AML-193 (cell line): Measurements from ENCODE around the gene KIF27.
"Not testable (repeated sequence)": the region's sequence is repeated elsewhere in the genome, so short reads cannot be mapped to it uniquely, and the experiment has no call there.

Source experiments
- DNase-seq, 2 experiments: peaks; one replicate each; lab custom pipeline; 2025; lab: John Stamatoyannopoulos, UW

KIF27 gene, protein sequence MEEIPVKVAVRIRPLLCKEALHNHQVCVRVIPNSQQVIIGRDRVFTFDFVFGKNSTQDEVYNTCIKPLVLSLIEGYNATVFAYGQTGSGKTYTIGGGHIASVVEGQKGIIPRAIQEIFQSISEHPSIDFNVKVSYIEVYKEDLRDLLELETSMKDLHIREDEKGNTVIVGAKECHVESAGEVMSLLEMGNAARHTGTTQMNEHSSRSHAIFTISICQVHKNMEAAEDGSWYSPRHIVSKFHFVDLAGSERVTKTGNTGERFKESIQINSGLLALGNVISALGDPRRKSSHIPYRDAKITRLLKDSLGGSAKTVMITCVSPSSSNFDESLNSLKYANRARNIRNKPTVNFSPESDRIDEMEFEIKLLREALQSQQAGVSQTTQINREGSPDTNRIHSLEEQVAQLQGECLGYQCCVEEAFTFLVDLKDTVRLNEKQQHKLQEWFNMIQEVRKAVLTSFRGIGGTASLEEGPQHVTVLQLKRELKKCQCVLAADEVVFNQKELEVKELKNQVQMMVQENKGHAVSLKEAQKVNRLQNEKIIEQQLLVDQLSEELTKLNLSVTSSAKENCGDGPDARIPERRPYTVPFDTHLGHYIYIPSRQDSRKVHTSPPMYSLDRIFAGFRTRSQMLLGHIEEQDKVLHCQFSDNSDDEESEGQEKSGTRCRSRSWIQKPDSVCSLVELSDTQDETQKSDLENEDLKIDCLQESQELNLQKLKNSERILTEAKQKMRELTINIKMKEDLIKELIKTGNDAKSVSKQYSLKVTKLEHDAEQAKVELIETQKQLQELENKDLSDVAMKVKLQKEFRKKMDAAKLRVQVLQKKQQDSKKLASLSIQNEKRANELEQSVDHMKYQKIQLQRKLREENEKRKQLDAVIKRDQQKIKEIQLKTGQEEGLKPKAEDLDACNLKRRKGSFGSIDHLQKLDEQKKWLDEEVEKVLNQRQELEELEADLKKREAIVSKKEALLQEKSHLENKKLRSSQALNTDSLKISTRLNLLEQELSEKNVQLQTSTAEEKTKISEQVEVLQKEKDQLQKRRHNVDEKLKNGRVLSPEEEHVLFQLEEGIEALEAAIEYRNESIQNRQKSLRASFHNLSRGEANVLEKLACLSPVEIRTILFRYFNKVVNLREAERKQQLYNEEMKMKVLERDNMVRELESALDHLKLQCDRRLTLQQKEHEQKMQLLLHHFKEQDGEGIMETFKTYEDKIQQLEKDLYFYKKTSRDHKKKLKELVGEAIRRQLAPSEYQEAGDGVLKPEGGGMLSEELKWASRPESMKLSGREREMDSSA (N-terminal part only)

DNA sequence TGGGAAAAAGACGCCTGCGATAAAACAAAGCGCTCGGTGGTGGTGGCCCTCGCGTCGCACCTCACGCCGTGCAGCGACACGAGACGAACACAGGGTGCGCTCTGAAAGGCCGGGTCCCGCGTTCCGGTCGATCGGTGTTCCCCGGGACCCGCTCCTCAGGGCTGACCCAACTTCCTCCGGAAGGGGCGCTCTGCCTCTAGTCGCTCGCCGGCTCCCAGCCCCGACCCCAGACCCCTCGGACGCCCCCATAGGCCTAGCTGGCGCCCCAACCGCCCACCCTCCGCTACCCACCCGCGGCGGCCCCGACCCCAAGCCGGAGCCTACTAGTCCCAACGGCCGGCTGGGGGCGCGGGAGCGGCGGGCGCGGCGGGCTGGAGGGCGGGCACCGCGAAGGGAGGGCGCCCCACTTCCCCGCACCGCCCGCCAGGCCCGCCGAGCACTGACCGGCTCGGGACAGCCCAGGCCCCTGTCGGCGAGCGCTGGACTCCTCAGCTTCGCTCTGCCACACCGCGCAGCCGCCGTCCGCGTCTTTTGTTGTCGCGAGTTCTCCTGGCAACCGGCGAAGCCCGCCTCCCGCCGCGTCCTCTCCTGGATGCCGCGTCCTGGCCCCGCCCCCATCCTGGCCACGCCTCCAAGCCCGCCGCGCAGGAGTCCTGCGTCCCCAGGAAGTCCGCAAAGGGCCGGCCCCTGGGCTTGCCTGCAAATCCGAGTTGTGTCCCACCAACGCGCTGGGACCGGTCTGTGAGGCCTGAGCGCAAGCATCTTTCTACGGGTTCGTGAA lies at the start of gene KIF27:
KIF27 (minus strand) TSS at position 506 of the 781 bp plus-strand sequence. CDS start 5,841 bp downstream, outside the sequence.
- DNase-seq: peak; percentile 90 to 91

DNA sequence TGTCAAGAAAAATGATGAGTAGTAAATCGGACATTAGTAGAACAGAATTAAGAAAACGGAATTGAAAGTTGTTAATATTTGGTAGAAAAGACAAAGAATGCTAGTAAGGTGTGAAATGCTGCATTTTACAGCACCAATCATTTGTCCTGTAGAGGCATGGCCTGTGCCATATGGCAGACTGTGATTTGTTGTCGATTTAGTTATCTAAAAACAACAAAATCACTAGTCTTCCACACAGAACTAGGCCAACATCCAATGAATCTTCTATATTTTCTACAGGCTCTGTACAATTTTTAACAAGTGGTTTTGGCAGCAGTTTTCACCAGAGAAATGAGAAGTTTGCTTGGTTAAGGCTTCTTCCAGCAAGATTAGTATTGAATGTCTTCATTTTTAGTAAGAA lies 48.4 kb upstream of the KIF27 start:
- DNase-seq: no peak

DNA sequence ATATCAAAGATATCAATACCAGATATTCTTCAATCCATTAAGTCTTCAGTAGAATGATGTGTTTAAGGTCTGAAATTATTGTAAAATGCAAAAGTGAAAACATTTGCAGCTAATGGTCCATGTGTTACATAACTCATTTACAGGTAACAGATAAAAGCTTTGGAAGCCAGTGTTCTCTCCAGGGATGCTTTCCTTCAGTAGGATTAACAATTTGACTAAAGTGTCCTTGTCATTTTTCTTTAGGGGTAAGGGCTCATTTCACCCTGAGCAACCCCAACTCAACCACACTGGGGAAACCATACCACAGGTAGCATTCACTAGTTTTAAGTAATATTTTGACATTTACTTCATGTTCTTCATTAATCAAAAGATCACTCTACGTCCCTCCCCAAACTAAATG lies 45.8 kb upstream of the KIF27 start:
- no peak for DNase-seq

DNA sequence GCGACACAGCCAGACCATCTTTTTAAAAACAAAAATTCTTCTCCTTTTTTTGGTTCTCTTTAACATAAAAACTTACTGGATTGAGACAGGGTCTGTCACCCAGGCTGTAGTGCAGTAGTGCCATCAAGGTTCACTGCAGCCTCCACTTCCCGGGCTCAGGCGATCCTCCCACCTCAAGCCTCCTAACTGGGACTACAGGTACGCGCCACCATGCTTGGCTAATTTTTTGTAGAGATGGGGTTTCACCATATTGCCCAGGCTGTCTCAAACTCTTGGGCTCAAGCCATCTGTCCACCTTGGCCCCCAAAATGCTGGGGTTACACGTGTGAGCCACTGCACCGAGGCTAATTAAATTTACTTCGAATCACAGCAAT lies 45.0 kb upstream of the KIF27 start:
- no peak for DNase-seq

DNA sequence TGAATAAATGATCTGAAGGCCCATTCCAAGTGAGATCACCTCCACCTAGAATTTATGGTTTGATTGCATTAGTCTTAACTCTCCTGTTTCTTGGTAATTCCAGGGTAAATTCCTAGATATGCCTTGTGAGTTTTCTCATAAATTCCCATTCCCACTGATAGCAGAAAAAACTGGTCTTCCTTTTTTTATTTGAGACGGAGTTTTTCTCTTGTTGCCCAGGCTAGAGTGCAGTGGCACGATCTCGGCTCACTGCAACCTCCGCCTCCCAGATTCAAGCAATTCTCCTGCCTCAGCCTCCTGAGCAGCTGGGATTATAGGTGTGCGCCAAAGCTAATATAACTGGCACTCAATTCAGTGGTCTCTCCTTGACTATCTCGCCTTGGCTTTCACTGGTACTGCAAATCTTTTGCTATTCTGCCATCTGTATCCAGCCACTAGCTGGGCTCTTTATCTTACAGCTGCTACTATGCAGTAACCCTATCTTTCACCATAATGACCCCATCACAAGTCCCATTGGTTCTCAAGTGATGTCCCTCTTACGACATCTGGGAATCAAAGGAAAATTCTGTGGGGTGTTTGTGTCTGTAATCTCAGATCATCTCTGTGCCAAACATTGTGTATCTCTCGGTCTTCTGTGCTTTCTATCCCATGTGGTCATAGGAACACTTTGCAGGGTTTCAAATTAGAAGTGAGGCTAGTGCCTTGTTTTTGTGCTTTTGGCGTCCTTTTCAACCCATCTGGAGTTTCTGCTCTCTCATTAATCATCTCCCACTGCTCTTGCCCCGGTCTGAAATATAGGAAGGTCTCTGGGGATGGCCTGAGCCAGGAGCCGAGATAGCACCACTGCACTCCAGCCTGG lies 44.3 kb upstream of the KIF27 start:
- DNase-seq: no peak

DNA sequence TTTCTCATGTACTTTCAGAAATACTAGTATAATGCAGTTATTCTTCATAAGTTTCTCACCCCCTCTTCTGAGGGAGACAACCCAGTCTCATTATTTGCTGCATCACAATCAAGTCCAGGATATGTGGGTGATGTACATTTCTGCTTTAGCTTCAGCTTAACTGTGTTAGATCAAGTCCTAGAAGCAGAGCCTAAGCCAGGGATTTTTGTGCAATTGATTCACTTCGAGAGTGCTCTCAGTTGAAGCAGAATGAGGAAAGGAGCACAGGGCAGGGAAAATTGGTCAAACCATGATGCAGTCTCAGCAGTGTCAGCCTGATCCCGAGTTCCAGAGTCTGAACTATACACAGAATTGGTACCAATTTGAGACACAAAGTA lies 43.7 kb upstream of the KIF27 start:
- DNase-seq: no peak

DNA sequence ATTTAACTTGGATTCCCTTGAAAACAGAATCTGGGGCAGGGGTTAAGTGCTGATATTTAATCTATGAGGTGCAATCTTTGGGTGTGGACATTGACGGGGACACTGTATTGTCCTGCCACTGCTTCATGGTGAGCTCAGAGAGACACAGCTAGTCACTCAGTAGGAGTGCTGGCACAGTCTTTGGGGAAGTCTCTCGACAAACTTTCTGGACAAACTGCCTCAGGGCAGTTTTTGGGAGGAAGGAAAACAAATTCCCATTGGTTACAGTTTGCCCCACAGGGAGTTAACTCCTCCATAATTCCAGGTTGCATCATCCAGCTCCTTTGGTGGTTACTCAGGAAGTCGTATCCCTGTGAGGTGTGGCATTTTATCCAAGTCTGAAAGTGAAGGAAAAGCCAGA lies 40.9 kb upstream of the KIF27 start:
- DNase-seq: no peak

DNA sequence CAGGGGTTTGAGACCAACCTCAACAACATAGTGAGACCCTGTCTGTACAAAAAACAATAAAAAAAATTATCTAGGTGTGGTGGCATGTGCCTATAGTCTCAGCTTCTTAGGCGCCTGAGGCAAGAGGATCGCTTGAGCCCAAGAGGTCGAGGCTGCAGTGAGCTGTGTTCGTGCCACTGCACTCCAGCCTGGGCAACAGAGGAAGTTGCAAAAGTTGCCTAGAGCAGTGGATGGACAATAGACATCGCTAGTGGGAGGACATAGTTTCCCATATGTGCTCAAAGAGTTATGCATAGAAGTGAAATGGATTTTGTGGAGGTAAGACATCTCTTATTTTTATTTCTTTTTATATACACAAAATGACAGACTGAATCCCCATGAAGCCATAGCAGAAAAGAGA lies 39.8 kb upstream of the KIF27 start:
- DNase-seq: peak in 1 of 2 experiments; percentile 27

DNA sequence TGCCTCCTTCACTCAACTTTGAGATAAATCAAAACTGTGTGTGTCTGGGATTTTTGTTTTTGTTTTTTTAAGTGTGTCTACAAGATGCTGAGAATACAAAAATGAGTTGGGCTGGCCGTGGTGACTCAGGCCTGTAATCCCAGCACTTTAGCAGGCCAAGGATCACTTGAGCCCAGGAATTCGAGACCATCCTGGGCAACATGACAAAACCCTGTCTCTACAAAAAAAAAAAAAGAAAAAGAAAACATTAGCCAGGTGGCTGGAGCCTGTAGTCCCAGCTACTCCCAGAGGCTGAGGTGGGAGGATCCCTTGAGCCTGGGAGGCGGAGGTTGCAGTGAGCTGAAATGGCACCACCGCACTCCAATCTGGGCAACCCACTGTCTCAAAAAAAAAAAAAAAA lies 37.8 kb upstream of the KIF27 start:
- DNase-seq: no peak

DNA sequence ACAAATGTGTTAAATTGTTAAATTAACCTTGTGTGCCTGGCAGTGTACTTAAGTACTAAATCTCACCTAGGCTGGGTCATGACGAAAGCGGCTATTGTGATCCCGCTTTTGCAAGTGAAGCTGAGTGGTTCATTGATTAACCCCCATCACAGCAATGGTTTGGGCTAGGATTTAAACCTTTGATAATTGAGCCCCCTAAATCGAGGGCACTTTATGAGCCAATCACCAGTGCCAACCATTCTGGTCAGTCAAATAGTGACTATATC lies 35.9 kb upstream of the KIF27 start:
- DNase-seq: no peak

DNA sequence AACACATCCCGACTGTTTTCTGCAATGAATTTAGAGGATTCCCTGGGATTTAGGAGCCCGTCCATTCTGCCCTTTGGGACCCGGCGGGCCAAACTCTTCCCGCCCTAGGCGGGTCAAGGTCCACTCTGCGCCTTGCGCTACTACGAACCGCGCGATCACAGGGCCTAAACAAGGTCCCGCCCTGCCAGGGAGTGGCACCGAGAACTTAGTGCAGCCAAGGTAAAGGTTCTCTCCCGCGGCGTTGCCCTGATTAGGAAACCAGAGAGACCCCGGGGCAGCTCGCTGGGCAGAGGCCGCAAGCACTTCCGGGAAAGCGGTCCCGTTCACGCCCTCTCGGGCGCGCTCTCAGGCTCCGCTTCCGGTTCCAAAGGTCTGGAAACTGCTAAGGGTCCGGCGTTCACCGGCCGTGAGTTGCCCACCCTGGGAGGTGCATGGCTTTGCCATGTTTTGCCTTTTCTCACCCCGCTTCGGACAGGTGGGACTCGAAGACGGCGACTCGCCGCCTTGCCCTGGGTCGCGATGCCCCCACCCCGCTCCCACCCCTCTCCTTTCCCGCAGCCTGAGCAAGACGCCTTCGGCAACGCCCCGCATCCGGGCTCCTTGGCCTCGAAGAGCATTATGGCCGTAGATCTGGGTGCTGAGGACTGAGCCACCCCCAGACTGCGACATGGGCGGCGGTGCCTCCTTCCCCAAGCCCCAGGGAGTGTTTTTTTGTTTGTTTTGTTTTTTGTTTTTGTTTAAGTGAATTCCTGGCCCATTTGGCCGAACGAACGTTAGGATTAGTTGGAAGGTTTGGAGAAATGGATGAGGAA lies 35.4 kb upstream of the KIF27 start:
- DNase-seq: no peak

DNA sequence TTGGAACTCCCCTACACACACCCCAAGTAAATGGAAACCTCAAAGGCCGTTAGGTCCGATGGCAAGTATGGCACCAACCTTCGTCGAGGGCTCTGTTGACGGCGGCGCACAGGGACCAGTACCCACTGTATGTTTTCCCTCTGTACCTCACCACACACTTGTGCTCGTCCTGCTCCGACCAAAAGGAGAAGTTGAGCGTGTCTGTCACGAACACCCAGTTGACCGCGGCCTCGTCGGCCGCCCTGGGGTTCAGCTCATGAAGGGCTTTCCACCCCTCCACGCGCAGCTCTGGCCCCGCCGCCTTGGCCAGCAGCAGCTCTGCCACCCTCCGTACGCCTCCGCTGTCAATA lies 34.8 kb upstream of the KIF27 start:
- no peak for DNase-seq

DNA sequence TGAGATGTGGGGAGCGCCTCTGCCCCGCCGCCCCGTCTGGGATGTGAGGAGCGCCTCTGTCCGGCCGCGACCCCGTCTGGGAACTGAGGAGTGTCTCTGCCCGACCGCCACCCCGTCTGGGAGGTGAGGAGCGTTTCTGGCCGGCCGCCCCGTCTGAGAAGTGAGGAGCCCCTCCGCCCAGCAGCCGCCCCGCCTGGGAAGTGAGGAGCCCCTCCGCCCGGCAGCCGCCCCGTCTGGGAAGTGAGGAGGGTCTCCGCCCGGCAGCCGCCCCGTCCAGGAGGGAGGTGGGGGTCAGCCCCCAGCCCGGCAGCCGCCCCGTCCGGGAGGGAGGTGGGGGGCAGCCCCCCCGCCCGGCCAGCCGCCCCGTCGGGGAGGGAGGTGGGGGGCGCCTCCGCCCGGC lies 26.9 kb upstream of the KIF27 start:
- not testable (repeated sequence) for DNase-seq

DNA sequence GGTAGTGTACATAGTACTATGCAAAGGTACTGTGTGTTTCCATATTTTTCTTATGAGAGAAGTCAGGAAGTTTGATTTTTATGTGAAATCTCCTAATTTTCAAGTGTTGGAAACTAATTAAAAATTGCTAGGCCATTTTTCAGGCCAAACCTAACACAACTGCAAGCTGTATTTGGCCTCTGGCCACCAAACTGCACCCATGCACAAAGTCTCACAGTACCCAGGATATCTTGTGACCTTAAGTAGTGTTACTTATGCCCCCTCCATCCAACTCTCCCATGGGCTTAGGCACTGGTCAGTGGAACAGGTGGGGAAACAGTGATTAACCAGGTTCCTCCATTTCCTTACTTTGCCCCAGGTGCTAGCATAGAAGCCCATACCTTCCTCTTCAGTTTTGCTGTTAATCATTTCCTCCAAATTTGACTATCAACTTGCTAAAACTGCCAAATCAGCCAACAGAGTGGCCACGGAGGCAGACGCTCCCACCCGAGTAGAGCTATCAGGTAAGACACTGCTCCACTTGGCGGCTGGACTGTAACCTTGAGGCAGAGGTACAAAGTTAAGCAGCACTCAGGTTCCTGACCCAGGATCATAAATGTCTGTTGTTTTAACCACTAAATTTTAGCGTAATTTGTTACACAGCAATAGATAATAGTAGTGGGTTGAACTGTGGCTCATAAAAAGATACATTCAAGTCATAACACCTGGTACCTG lies 19.5 kb upstream of the KIF27 start:
- DNase-seq: no peak

DNA sequence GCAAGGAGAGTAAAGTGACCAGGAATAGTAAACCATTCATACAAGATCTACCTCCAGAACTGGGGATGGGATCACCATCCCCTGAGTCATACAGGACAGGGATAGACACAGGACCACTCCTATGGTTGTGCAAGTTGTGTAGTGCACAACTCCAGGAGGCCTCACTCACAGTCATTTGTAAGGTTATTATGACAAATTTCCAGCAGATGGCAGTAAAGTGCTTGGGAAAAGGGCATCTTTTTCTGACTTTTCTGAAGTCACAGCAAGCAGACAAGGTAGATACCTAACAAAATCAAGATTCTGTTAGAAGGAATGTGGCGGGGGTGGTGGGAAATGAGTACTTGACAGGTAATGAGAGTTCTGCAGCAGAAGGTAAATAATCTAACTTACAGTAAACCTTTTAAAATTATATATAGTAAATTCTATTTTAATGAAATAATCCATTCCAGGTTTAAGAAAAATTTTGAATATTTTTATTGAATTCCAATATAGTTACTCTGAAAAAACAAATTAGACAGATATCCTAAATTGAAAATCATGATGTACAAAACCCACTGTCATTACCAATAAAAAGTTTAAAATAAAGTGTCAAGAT lies 16.7 kb upstream of the KIF27 start:
- peak; percentile 50 to 66 for DNase-seq

DNA sequence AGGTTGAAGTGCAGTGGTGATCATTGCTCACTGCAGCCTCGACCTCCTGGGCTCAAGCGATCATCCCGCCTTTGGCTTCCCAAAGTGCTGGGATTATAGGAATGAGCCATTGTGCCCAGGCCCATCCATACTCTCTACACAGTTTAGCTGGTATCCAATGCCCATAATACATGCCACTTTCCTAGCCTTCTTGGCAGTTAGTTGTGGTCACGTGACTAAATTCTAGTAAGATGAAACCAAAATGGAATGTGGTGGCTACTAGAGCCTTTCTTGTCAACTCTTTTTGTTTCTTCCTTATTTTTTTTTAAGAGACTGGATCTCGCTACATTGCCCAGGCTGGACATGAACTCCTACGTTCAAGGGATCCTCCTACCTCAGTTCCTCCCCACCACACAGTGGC lies 15.3 kb upstream of the KIF27 start:
- DNase-seq: no peak

DNA sequence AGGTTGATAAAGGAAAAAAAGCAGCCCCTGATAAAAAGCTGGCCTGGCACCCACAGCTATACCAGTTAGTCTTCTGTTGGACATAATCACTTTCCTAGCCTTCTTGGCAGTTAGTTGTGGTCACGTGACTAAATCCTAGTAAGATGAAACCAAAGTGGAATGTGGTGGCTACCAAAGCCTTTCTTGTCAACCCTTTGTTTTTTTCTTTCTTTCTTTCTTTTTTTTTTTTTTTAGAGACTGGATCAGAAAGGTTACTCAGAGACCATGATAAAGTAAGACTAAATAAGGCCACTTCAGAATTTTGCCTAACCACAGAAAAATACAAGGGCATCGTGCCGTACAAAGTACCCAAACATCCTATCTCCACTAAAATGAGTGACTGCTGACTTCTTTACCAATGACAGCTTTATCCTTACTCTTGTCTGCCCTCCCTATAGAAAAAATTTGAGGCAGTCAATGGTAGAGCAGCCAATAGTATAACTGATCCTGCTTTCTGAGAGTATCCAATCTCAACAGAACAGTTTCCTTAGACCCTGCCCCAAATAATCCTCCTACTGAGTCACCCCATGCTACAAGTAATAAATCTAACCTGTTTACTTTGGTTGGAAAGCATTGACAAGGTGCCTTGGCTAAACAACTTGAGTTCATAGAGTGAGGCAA lies 14.2 kb upstream of the KIF27 start:
- DNase-seq: no peak

DNA sequence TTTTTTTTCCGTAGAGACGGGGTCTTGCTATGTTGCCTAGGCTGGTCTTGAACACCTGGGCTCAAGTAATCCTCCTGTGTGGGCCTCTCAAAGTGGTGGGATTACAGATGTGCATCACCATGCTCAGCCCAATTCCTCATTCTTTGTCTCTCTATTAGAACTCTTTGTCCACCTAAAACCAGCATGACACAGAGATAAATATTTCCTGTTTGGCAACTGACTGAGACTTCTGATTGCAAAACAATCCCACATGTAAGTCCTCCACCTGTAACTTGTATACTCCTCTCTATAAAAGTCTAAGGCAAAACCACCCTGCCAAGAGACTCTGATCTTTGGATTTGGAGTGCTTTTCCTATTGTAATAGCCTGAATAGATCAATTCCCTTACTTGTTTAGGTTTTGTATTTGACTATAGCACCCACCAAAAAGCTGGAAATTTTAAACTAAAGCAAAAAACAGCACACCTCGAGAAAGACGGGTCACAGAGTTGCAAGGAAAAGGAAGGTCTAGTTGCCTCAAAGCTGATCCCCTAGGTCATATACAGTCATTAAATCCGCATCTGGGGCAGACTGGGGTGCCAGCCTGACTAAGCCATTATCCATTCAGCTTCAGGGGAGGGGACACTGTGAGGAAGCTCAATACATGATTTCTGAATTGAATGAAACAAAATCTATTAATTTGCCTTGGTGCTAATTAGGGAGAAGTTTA lies 13.5 kb upstream of the KIF27 start:
- DNase-seq: peak; percentile 70 to 80
